GM19452 (cell line): ENCODE results near the gene LMBRD2.

Experiments
- ATAC-seq: cut with Tn5 transposase; IDR thresholded peaks from one replicate; pipeline ENCODE4 v1.9.1; 2021; ENCODE audit not compliant: unreplicated experiment

Gene LMBRD2

GRCh38 chr5:36054647-36055046, 97.0 kb downstream of the LMBRD2 start:
- ATAC-seq, result no peak

GRCh38 chr5:36052538-36052937, 99.1 kb downstream of the LMBRD2 start:
- no peak for ATAC-seq

GRCh38 chr5:36049949-36050348, 101.7 kb downstream of the LMBRD2 start:
- no peak for ATAC-seq
